ENCODE results near the gene KLF17.

KLF17 gene

DNA sequence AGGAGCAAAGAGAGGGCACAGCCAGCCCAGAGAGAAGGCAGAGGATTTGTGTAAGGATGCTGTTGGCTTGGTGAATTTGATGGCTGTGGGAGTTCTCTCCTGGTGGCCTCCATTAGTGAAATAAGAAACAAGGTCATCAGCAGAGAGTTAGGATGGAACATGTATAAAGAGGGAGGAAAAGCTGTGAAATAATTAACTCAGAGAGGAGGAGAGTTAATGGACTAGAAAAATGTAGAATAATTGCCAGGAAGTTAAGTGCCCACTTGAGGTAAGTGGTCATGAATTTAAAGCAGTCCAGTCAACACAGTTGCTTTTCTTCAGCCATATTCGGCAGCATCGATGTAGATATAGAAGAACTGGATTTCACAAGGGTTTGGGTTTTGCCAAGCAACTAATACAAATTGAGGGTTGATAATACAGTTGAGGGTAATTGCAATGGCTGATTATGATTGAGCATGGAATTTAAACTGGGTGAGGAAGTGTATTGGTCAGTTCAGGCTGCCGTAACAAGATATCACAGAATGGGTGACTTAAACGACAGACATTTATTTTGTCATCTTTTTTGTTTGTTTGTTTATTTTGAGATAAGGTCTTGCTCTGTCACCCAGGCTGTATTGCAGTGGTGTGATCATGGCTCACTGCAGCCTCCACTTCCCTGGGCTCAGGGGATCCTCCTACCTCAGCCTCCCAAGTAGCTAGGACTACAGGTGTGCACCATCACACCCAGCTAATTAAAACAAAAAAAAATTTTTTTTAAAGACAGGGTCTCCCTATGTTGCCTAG lies 31.7 kb upstream of the KLF17 start:
- H3K36me3 Mint-ChIP-seq (ENCODE audit: low read depth): no peaks in the 10 kb centered on the region
- H3K4me1 Mint-ChIP-seq: peaks cover 29% of the 10 kb centered on the region
- TF ChIP-seq, protein P1, sequence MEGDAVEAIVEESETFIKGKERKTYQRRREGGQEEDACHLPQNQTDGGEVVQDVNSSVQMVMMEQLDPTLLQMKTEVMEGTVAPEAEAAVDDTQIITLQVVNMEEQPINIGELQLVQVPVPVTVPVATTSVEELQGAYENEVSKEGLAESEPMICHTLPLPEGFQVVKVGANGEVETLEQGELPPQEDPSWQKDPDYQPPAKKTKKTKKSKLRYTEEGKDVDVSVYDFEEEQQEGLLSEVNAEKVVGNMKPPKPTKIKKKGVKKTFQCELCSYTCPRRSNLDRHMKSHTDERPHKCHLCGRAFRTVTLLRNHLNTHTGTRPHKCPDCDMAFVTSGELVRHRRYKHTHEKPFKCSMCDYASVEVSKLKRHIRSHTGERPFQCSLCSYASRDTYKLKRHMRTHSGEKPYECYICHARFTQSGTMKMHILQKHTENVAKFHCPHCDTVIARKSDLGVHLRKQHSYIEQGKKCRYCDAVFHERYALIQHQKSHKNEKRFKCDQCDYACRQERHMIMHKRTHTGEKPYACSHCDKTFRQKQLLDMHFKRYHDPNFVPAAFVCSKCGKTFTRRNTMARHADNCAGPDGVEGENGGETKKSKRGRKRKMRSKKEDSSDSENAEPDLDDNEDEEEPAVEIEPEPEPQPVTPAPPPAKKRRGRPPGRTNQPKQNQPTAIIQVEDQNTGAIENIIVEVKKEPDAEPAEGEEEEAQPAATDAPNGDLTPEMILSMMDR (IDR thresholded peaks at IDR 0.05; ENCODE audit: unreplicated experiment in 3 of 3): no peak
- peaks cover 3% of the 10 kb centered on the region for H3K9me3 Mint-ChIP-seq
- H3K27me3 Mint-ChIP-seq (ENCODE audit: low read depth): peaks cover 11% of the 10 kb centered on the region
- no peak overlapping the region for H3K4me3 Mint-ChIP-seq
- H3K27ac Mint-ChIP-seq: no peak overlapping the region

DNA sequence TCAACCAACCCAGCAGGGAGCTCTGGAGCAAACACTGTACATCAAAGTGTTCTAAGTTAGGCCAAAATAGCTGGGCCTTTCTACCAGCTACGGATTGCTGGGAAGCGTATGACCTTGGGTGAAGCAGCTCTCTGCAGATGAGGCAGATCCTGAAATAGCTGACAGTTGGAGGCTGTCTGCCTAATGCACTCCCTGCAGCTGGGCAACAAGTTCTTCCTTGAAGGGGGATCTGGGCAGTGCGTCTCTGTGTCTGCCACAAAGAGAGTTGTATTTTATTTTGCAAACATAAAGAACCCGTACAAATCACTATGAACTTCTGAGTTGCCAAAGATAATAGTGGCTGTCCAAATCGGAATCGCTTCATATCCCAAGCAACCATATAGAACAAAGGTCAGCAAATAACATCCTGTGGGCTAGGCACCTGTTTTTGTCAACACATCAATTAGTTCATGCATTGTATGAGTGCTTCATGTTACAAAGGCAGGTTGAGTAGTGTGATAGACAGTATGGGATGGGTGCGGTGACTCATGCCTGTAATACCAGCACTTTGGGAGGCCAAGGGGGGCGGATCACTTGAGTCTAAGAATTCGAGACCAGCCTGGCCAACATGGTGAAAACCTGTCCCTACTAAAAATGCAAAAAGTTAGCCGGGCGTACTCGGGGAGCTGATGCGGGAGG lies 29.1 kb upstream of the KLF17 start:
- Mint-ChIP-seq H3K36me3 (ENCODE audit: low read depth) (no peaks in the 10 kb centered on the region), H3K27ac (peak overlapping the region in 1 of 3 experiments; percentile 3), H3K4me3 (peak overlapping the region in 1 of 3 experiments; percentile 43), H3K27me3 (ENCODE audit: low read depth) (peaks cover 17% of the 10 kb centered on the region), H3K9me3 (peaks cover 14% of the 10 kb centered on the region), H3K4me1 (peaks cover 29% of the 10 kb centered on the region)
- TF ChIP-seq, protein P1 (IDR thresholded peaks at IDR 0.05; ENCODE audit: unreplicated experiment in 3 of 3): no peak

DNA sequence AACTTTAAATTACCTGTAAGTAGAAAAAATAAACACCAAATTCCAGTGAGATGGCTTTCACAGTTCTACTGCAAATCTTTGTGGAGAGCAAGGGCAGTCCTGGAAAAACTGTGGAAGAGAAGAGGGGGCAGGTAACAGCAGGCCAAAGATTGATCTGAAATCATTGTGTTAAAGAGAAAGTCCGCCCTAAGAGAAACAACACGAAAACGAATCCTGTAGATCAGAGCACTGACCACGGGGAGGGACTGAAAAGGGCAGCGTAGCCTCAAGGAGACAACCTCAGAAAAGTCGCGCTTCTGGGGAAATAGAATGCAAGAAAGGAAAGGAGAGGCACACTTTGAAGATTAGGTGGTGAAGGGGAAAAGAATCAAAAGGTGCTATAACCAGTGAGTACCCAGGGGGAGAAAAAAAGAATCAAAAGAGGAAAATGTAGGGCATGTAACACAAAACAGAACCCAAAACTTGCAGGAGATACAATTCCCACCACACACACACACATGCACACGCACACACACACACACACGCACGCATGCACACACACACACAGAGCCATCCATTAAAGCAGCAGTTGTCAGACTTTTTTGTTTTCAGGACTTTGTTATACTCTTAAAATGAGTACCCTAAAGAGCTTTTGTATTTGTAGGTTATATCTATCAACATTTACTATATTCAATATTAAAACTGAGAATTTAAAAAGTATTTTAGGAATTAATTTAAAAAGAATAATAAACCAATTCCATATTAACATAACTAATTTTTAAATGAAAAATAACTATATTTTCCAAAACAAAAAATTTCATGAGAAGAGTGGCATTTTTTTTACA lies 28.0 kb upstream of the KLF17 start:
- TF ChIP-seq, protein P1 (IDR thresholded peaks at IDR 0.05; ENCODE audit: unreplicated experiment in 3 of 3): no peak
- H3K27ac Mint-ChIP-seq: no peak overlapping the region
- peaks cover 18% of the 10 kb centered on the region for H3K9me3 Mint-ChIP-seq
- peaks cover 17% of the 10 kb centered on the region for H3K27me3 Mint-ChIP-seq (ENCODE audit: low read depth)
- H3K4me3 Mint-ChIP-seq: no peak overlapping the region
- H3K36me3 Mint-ChIP-seq (ENCODE audit: low read depth): no peaks in the 10 kb centered on the region
- peaks cover 29% of the 10 kb centered on the region for H3K4me1 Mint-ChIP-seq

DNA sequence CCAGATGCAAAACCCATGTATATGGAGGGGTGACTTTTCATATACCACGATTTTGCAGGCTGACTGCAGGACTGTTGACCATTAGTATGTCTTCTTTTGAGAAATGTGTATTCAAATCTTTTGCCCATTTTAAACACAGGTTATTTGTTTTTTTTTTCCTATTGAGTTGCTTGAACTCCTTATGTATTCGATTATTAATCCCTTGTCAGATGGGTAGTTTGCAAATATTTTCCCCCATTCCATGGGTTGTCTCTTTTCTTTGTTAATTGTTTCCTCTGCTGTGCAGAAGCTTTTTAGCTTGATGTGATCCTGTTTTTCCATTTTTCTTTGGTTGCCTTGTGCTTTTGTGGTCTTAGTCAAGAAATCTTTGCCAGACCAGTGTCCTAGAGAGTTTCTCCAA lies 24.6 kb upstream of the KLF17 start:
- no peak overlapping the region for H3K27ac Mint-ChIP-seq
- H3K9me3 Mint-ChIP-seq: peaks cover 36% of the 10 kb centered on the region
- peaks cover 6% of the 10 kb centered on the region for H3K36me3 Mint-ChIP-seq (ENCODE audit: low read depth)
- H3K4me3 Mint-ChIP-seq: no peak overlapping the region
- H3K27me3 Mint-ChIP-seq (ENCODE audit: low read depth): peaks cover 17% of the 10 kb centered on the region
- H3K4me1 Mint-ChIP-seq: peaks cover 15% of the 10 kb centered on the region
- TF ChIP-seq, protein P1 (IDR thresholded peaks at IDR 0.05; ENCODE audit: unreplicated experiment in 3 of 3): no peak

DNA sequence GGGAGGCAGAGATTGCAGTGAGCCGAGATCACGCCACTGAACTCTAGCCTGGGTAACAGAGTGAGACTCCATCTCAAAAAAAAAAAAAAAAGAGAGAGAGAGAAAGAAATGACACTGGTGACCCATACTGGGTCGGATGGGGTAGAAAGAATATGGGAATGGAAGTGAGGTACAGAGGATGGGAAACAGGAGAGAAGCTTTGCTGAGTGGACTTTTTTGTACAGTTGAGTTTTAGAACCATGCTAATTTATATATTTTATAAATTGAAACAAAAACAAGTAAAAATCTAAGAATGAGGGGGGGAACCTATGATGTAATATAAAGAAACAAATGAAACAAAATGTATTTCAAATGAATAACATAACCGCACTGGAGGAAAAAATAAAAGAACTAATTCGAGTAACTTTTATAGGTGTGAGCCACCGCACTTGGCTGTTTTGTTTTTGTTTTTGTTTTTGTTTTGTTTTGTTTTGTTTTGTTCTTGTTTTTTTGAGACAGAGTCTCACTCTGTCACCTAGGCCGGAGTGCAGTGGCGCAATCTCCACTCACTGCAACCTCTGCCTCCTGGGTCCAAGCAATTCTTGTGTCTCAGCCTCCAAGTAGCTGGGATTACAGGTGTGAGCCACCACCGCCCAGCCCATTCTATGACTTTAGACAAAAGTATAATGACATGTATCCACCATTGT lies 18.3 kb upstream of the KLF17 start:
- peaks cover 26% of the 10 kb centered on the region for H3K27me3 Mint-ChIP-seq (ENCODE audit: low read depth)
- peaks cover 21% of the 10 kb centered on the region for H3K9me3 Mint-ChIP-seq
- TF ChIP-seq, protein P1 (IDR thresholded peaks at IDR 0.05; ENCODE audit: unreplicated experiment in 3 of 3): no peak
- no peaks in the 10 kb centered on the region for H3K4me1 Mint-ChIP-seq
- H3K27ac Mint-ChIP-seq: no peak overlapping the region
- peaks cover 6% of the 10 kb centered on the region for H3K36me3 Mint-ChIP-seq (ENCODE audit: low read depth)
- H3K4me3 Mint-ChIP-seq: no peak overlapping the region

Measured in nephron (organoid).